CD4-positive, alpha-beta T cell (primary cell): ENCODE results near the gene TMPRSS7. TPM values are rescaled to one million over a fixed set of nuclear protein-coding genes. Genes with fewer than 3 reads are reported as not detected.

ENCODE experiments used
- ATAC-seq: fragments of 200-7000 bp; cut with Tn5 transposase; one replicate; pipeline ENCODE4 v1.10.0; 2022; ENCODE audit warnings: mild to moderate bottlenecking; ENCODE audit not compliant: poor library complexity
- CTCF ChIA-PET: fragments of 350-600 bp; sonication (Branson Sonifier 250); formaldehyde crosslinking; loops from one replicate; lab custom pipeline; 2021; ENCODE audit warnings: antibody characterized with exemption, inconsistent platforms; lab: Charles Lee
- POLR2A ChIA-PET: fragments of 350-600 bp; sonication (Branson Sonifier 250); formaldehyde crosslinking; loops from one replicate; lab custom pipeline; 2021; ENCODE audit warnings: antibody characterized with exemption, inconsistent platforms; lab: Charles Lee
- DNase-seq, 14 experiments: peaks; one replicate each; pipeline ENCODE4 v3.0.0-alpha.2; 2013 to 2020; ENCODE audit warnings: mixed read lengths in 2 of 14
- H3K27ac ChIP-seq, 2 donors: one replicate each; pipeline versions ENCODE4 v1.5.1 to v1.7.0; 2013; ENCODE audit warnings: low read length in 2 of 2, low read depth in 1 of 2, mild to moderate bottlenecking in 1 of 2
- H3K27me3 ChIP-seq, 2 experiments: 1 replicate in 1 of 2; 2 replicates in 1 of 2; pipeline versions ENCODE4 v1.6.1 to v1.7.0; 2013; ENCODE audit warnings: low read length in 2 of 2, control low read depth in 1 of 2, mild to moderate bottlenecking in 1 of 2, moderate library complexity in 1 of 2; ENCODE audit not compliant: insufficient read depth in 2 of 2, control insufficient read depth in 1 of 2
- H3K36me3 ChIP-seq: one replicate; pipeline ENCODE4 v1.6.1; 2013; ENCODE audit warnings: low read length, control low read depth; ENCODE audit not compliant: insufficient read depth
- H3K4me1 ChIP-seq: one replicate; pipeline ENCODE4 v1.6.1; 2013; ENCODE audit warnings: low read length, control low read depth; ENCODE audit not compliant: insufficient read depth
- H3K4me3 ChIP-seq: one replicate; pipeline ENCODE4 v1.5.1; 2013; ENCODE audit warnings: mild to moderate bottlenecking, low read length, moderate library complexity
- H3K9me3 ChIP-seq, 2 experiments: 1 replicate in 1 of 2; 2 replicates in 1 of 2; pipeline versions ENCODE4 v1.6.1 to v1.7.0; 2013; ENCODE audit warnings: low read length in 2 of 2, mild to moderate bottlenecking in 2 of 2, control low read depth in 1 of 2, moderate library complexity in 1 of 2; ENCODE audit not compliant: control insufficient read depth in 1 of 2, insufficient read depth in 1 of 2
- H3K27ac Mint-ChIP-seq: one replicate; pipeline ENCODE4 v1.8.0; 2020; ENCODE audit warnings: mixed read lengths
- H3K27me3 Mint-ChIP-seq: one replicate; pipeline ENCODE4 v1.8.0; 2021; ENCODE audit warnings: mixed read lengths
- H3K36me3 Mint-ChIP-seq: one replicate; pipeline ENCODE4 v1.8.0; 2021; ENCODE audit warnings: low read depth, mixed read lengths
- H3K4me1 Mint-ChIP-seq: one replicate; pipeline ENCODE4 v1.8.0; 2021; ENCODE audit warnings: low read depth, mixed read lengths
- H3K4me3 Mint-ChIP-seq: one replicate; pipeline ENCODE4 v1.8.0; 2020; ENCODE audit warnings: mild to moderate bottlenecking, mixed read lengths
- H3K9me3 Mint-ChIP-seq: one replicate; pipeline ENCODE4 v1.8.0; 2020; ENCODE audit warnings: mixed read lengths
- CTCF ChIP-seq: fragments of 200-600 bp; IDR thresholded peaks from one replicate; pipeline ENCODE4 v1.8.0; 2022; ENCODE audit warnings: antibody characterized with exemption, mild to moderate bottlenecking
- intact Hi-C, 2 experiments: fragments of 100-400 bp; cut with DNase I in 1 of 2; cut with micrococcal nuclease in 1 of 2; formaldehyde crosslinking; loops; one replicate each; pipeline versions ENCODE4 v1.15.1 to v1.9.0; 2023 to 2025; cut with DNase I, micrococcal nuclease
- total RNA-seq, 174 experiments: library from RNA in 2 of 174; stranded (reverse) in 2 of 174; gene quantifications; one replicate each; pipeline ENCODE4 v1.2.3 and lab custom pipeline; 2021 to 2026

TMPRSS7 gene
- total RNA-seq, 2 experiments from 2014 or later: 0.14 TPM; not detected in 1

DNA sequence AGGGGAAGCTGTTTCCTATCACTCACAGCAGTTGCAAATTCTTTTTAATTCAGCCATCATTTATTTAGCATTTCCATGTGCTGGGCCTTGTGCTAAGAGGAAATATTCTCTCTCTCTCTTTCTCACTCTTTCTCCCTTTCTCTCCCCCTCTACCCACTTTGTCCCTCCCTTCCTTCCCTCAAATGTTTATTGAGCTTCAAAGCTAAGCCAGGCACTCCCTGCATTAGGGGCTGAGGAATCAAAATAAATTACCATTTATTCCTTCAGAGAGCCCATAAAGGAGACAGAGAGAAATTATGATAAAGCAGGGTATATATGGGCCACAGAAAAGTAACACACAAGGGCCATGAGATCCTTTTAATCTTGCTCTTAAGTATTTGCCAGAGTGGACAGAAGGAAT is 6.8 kb downstream of the TMPRSS7 start:
- no peak for ATAC-seq
- POLR2A ChIA-PET: interaction anchor here (1.0 to 1.2 kb wide), 2 partner anchors 31 to 63 kb away, joined by 3 read pairs; partner anchors contain the start of gene ABHD10

DNA sequence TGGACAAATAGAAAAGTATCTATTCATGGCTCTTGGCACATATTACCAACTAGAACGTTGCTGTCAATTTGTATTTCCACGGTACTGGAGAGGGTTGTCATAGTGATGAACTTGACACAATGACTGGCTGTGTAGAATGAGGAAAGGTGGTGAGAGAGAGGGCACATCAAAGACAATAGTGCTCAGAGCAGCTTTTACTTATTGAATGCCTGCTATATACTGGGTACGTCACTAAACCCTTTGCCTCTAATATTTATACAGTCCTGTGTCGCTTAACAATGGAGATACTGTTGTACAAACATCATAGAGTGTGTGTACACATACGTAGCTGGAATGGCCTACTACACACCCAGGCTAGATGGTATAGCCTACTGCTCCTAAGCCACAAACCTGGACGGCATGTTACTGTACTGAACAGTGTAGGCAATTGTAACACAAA is 8.3 kb downstream of the TMPRSS7 start:
- no peaks in the 10 kb centered on the region for H3K27me3 Mint-ChIP-seq
- intact Hi-C loops: loop anchor here in 1 of 2 experiments (1.0 to 5.0 kb wide), 2 partner anchors 56 to 326 kb away; no protein-coding TSS in a partner anchor
- no peaks in the 10 kb centered on the region for H3K4me1 Mint-ChIP-seq

More for the DNA sequence above, 6.8 kb downstream of the TMPRSS7 start:
- Histone ChIP-seq H3K4me1 (no peaks in the 10 kb centered on the region), H3K36me3 (no peaks in the 10 kb centered on the region), H3K27ac (no peak overlapping the region), H3K4me3 (no peak overlapping the region), H3K9me3 (no peaks in the 10 kb centered on the region), H3K27me3 (no peaks in the 10 kb centered on the region)
- H3K27ac Mint-ChIP-seq: no peak overlapping the region
- CTCF ChIA-PET: interaction anchor here (1.3 kb wide), 1 partner anchor 28 kb away, joined by 3 read pairs; no protein-coding TSS in a partner anchor
- no peaks in the 10 kb centered on the region for H3K36me3 Mint-ChIP-seq
- H3K9me3 Mint-ChIP-seq: peaks cover 2% of the 10 kb centered on the region
- TF ChIP-seq CTCF: no peak
- H3K4me1 Mint-ChIP-seq: no peaks in the 10 kb centered on the region
- no peak overlapping the region for H3K4me3 Mint-ChIP-seq
- intact Hi-C loops: loop anchor here in 1 of 2 experiments (5.0 kb wide), 1 partner anchor 54 kb away; no protein-coding TSS in a partner anchor
- DNase-seq: no peak
- H3K27me3 Mint-ChIP-seq: no peaks in the 10 kb centered on the region

GRCh38 chr3:112043621-112044201 is 9.2 kb downstream of the TMPRSS7 start:
- no peaks in the 10 kb centered on the region for H3K4me1 ChIP-seq
- DNase-seq: peak; percentile 4 to 79 (median 26)
- intact Hi-C loops: loop anchor here in 1 of 2 experiments (1.0 to 5.0 kb wide), 2 partner anchors 56 to 326 kb away; no protein-coding TSS in a partner anchor
- Mint-ChIP-seq H3K9me3 (no peaks in the 10 kb centered on the region), H3K27me3 (no peaks in the 10 kb centered on the region), H3K4me1 (no peaks in the 10 kb centered on the region), H3K4me3 (no peak overlapping the region), H3K36me3 (no peaks in the 10 kb centered on the region), H3K27ac (no peak overlapping the region)
- no peaks in the 10 kb centered on the region for H3K36me3 ChIP-seq
- CTCF ChIA-PET: interaction anchor here (0.6 to 1.3 kb wide), 9 partner anchors 25 to 376 kb away, joined by 3 to 5 read pairs (median 3); no protein-coding TSS in a partner anchor
- POLR2A ChIA-PET: interaction anchor here (0.6 kb wide), 2 partner anchors 457 to 584 kb away, joined by 4 read pairs; no protein-coding TSS in a partner anchor
- H3K27ac ChIP-seq: no peak overlapping the region
- no peaks in the 10 kb centered on the region for H3K27me3 ChIP-seq
- TF ChIP-seq CTCF: peak; percentile 94
- H3K4me3 ChIP-seq: no peak overlapping the region
- no peaks in the 10 kb centered on the region for H3K9me3 ChIP-seq
- ATAC-seq: peak; percentile 99

More for the DNA sequence above, 8.3 kb downstream of the TMPRSS7 start:
- H3K9me3 Mint-ChIP-seq: no peaks in the 10 kb centered on the region
- no peaks in the 10 kb centered on the region for H3K27me3 ChIP-seq
- no peak overlapping the region for H3K27ac ChIP-seq
- no peak overlapping the region for H3K4me3 Mint-ChIP-seq
- DNase-seq: no peak
- H3K27ac Mint-ChIP-seq: no peak overlapping the region
- H3K4me3 ChIP-seq: no peak overlapping the region
- no peak for TF ChIP-seq CTCF
- no peaks in the 10 kb centered on the region for H3K9me3 ChIP-seq
- no peaks in the 10 kb centered on the region for H3K36me3 ChIP-seq
- H3K4me1 ChIP-seq: no peaks in the 10 kb centered on the region
- POLR2A ChIA-PET: no interaction called here
- H3K36me3 Mint-ChIP-seq: no peaks in the 10 kb centered on the region
- no peak for ATAC-seq
- CTCF ChIA-PET: interaction anchor here (0.6 to 1.3 kb wide), 9 partner anchors 25 to 375 kb away, joined by 3 to 5 read pairs (median 3); no protein-coding TSS in a partner anchor
